T-helper 17 cell (primary cell): ENCODE measurements around the gene LTC4S. TPM values are rescaled to one million over a fixed set of nuclear protein-coding genes. Genes with fewer than 3 reads are reported as not detected.
A peak's percentile ranks its signal among the peaks of the same experiment; 100 is the strongest.
"Not testable (repeated sequence)": the region's sequence is repeated elsewhere in the genome, so short reads cannot be mapped to it uniquely, and the experiment has no call there.

Experiments used
- ATAC-seq: fragments of 150-1000 bp; cut with Tn5 transposase; 2 replicates; pipeline ENCODE4 v1.10.0; 2021; ENCODE audit warnings: mild to moderate bottlenecking, moderate library complexity
- DNase-seq, 3 donors: peaks; one replicate each; pipeline versions ENCODE4 v3.0.0 to v3.0.0-alpha.2; 2020 to 2021
- H3K9me3 ChIP-seq: one replicate; pipeline ENCODE4 v1.7.0; 2013; ENCODE audit warnings: low read length, mild to moderate bottlenecking; ENCODE audit not compliant: control insufficient read depth, poor library complexity, severe bottlenecking
- H3K27ac Mint-ChIP-seq: one replicate; pipeline ENCODE4 v1.8.0; 2022; ENCODE audit warnings: mild to moderate bottlenecking, moderate library complexity, mixed read lengths
- H3K27me3 Mint-ChIP-seq: one replicate; pipeline ENCODE4 v1.8.0; 2022; ENCODE audit warnings: mixed read lengths
- H3K36me3 Mint-ChIP-seq: one replicate; pipeline ENCODE4 v1.8.0; 2022; ENCODE audit warnings: low read depth, mixed read lengths
- H3K4me1 Mint-ChIP-seq: one replicate; pipeline ENCODE4 v1.8.0; 2022; ENCODE audit warnings: mild to moderate bottlenecking, mixed read lengths
- H3K4me3 Mint-ChIP-seq: one replicate; pipeline ENCODE4 v1.8.0; 2022; ENCODE audit warnings: mild to moderate bottlenecking, moderate library complexity, mixed read lengths
- total RNA-seq, 4 donors: library from RNA in 2 of 4; stranded (reverse) in 2 of 4; gene quantifications; one replicate each; pipeline ENCODE4 v1.2.3 and lab custom pipeline; 2022 to 2026

LTC4S gene
- total RNA-seq, 2 donors from 2014 or later, result 6.4 to 6.8 TPM

- Mint-ChIP-seq H3K36me3 (peaks cover 2% of the 10 kb centered on the region), H3K27ac (no peak overlapping the region), H3K4me3 (no peak overlapping the region), H3K4me1 (peaks cover 2% of the 10 kb centered on the region), H3K27me3 (no peaks in the 10 kb centered on the region)
- H3K9me3 ChIP-seq, result no peaks in the 10 kb centered on the region
- DNase-seq, result no peak
- no peak for ATAC-seq
Observed at GRCh38 chr5:179777456-179777855, 16.3 kb upstream of the LTC4S start.

DNA sequence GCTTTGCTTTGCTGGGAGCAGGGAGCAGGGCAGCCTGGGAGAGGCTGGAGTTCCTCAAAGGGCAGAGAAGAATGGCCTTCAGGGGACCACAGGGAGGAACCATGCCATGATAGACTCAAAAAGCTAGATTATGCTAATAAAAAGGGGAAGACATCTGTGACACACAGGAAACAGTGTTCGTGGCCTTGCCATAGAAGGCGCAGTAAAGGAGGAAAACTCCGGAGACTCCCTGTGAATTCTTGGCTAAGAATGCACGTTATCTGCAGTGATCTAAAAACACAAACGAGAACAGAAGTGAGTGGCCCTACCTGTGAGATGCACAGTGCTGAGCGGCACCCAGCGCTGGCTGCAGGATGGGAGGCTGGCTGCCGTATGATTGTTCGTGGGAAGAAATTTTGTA is 15.9 kb upstream of the LTC4S start:
- Mint-ChIP-seq H3K4me1 (peaks cover 2% of the 10 kb centered on the region), H3K27ac (no peak overlapping the region), H3K4me3 (no peak overlapping the region), H3K27me3 (no peaks in the 10 kb centered on the region), H3K36me3 (peaks cover 2% of the 10 kb centered on the region)
- ATAC-seq (no peak), DNase-seq (no peak)
- no peaks in the 10 kb centered on the region for H3K9me3 ChIP-seq

DNA sequence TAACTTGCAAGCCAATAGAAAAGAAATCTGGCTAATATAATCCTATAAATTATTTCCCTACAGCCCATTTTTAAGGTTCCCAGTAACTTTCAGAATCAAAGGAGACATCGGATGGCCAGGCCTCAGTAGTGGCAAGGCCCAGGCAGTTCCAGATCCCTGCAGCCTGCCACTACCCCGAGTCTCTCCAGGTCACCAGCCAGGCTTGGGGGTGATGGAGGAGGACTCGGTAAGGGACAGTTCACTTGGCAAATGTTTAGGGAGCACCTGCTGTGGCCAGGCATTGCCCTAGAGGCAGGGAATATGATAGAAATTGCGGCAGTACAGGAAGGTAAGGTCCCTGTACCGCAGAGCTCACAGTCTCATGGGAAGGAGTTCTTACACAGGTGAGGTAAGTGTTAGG is 15.2 kb upstream of the LTC4S start:
- Mint-ChIP-seq H3K36me3 (peaks cover 2% of the 10 kb centered on the region), H3K4me1 (peaks cover 2% of the 10 kb centered on the region), H3K27ac (no peak overlapping the region), H3K4me3 (no peak overlapping the region), H3K27me3 (no peaks in the 10 kb centered on the region)
- no peak for DNase-seq
- ATAC-seq, result no peak
- no peaks in the 10 kb centered on the region for H3K9me3 ChIP-seq

DNA sequence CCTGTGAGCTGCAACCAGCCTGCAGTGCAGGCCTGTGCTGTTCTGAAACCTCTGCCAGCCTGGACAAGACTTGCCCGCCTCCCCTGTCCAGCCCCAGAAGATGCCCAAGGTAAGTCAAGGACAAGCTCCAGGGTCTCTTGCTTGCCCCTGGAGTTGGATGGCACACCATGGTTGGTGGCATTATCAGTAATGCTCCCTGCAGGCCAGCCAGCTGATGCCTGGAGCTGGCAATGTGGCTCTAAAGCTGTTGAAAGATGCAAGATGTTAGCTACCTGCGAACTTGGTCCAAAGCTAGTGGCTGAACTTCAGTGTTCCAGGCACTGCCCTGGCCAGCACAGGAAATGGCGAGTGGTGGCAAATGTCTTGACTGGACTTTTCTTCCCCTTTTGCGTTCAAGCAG is 14.0 kb upstream of the LTC4S start:
- Mint-ChIP-seq H3K27me3 (no peaks in the 10 kb centered on the region), H3K4me1 (no peaks in the 10 kb centered on the region), H3K36me3 (peaks cover 2% of the 10 kb centered on the region), H3K4me3 (no peak overlapping the region), H3K27ac (no peak overlapping the region)
- no peaks in the 10 kb centered on the region for H3K9me3 ChIP-seq
- DNase-seq, result no peak
- ATAC-seq, result no peak

DNA sequence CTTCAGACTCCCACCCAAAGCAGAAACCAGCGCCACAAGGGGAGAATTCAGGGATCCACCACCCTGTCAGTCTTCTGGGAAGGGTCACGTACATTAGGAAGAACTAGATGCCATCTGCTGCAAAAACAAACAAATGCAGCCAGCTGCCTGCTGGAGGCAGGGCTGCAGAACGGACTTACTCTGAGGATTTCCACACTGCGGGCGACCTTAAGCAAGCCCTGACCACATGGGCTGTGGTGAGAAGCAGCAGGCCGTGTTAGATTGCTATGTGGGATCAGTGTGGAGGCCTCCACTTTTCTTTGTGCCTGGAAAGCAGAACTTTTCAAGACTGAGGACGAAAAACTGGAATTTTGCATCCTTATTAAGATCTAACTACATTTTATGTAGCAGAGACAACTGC is 13.4 kb upstream of the LTC4S start:
- H3K4me1 Mint-ChIP-seq, result no peaks in the 10 kb centered on the region
- DNase-seq, result no peak
- H3K27ac Mint-ChIP-seq, result no peak overlapping the region
- ATAC-seq, result no peak
- H3K9me3 ChIP-seq, result no peaks in the 10 kb centered on the region
- no peak overlapping the region for H3K4me3 Mint-ChIP-seq
- peaks cover 2% of the 10 kb centered on the region for H3K36me3 Mint-ChIP-seq
- no peaks in the 10 kb centered on the region for H3K27me3 Mint-ChIP-seq

- Mint-ChIP-seq H3K4me3 (no peak overlapping the region), H3K27ac (no peak overlapping the region), H3K36me3 (peaks cover 2% of the 10 kb centered on the region), H3K27me3 (no peaks in the 10 kb centered on the region), H3K4me1 (no peaks in the 10 kb centered on the region)
- H3K9me3 ChIP-seq, result no peaks in the 10 kb centered on the region
- ATAC-seq (no peak), DNase-seq (no peak)
Observed at GRCh38 chr5:179781846-179782245, 11.9 kb upstream of the LTC4S start.

DNA sequence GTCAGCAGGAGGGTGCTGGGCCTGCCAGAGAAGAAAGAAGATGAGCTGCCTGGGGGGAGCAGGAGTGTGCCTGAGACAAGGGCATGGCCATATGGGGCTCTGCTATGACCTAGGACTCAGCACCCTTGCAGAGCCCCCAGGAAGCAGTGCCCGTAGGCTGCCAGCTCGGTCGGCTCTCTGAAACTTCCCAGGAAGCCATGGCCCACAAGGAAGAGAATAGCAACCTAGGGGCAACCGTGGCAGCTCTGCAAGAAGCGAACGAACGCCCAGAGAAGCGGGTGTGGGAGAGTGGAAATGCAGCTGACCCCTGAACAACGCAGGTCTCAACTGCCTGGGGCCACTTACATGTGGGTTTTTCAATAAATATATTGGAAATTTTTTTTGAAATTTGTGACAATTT is 10.7 kb upstream of the LTC4S start:
- H3K27me3 Mint-ChIP-seq, result no peaks in the 10 kb centered on the region
- no peaks in the 10 kb centered on the region for H3K9me3 ChIP-seq
- H3K4me1 Mint-ChIP-seq, result no peaks in the 10 kb centered on the region
- ATAC-seq (no peak), DNase-seq (no peak)
- no peak overlapping the region for H3K4me3 Mint-ChIP-seq
- no peak overlapping the region for H3K27ac Mint-ChIP-seq
- peaks cover 2% of the 10 kb centered on the region for H3K36me3 Mint-ChIP-seq

DNA sequence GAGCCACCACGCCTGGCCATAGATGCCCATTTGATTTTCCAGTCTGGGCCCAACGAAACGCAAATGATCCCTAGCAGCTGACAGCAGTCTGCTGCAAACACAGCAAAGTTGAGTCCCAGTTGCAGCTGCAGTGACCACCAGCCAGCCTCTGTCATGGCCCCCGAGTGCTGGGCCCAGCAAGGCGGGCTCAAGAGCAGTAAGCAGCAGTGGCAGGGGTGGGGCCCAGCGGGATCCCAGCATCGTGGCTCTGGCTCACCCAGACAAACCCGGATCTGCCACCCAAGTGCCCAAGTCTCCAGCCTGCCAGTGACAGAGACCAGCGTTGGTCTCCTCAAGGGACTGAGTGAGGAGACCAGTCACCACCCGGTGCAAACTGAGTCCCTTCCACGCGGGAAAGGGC is 6.9 kb upstream of the LTC4S start:
- DNase-seq (no peak), ATAC-seq (no peak)
- Mint-ChIP-seq H3K27me3 (no peaks in the 10 kb centered on the region), H3K4me1 (no peaks in the 10 kb centered on the region), H3K27ac (peak overlapping the region; percentile 45), H3K4me3 (no peak overlapping the region), H3K36me3 (no peaks in the 10 kb centered on the region)
- H3K9me3 ChIP-seq, result no peaks in the 10 kb centered on the region

GRCh38 chr5:179788193-179788854 is 5.5 kb upstream of the LTC4S start:
- ATAC-seq (no peak), DNase-seq (no peak)
- no peak overlapping the region for H3K4me3 Mint-ChIP-seq
- no peak overlapping the region for H3K27ac Mint-ChIP-seq
- peaks cover 3% of the 10 kb centered on the region for H3K4me1 Mint-ChIP-seq
- H3K9me3 ChIP-seq, result no peaks in the 10 kb centered on the region
- H3K27me3 Mint-ChIP-seq, result no peaks in the 10 kb centered on the region
- no peaks in the 10 kb centered on the region for H3K36me3 Mint-ChIP-seq

- H3K4me1 Mint-ChIP-seq, result peaks cover 11% of the 10 kb centered on the region
- H3K9me3 ChIP-seq, H3K27me3 Mint-ChIP-seq, H3K4me3 Mint-ChIP-seq, H3K36me3 Mint-ChIP-seq, ATAC-seq, H3K27ac Mint-ChIP-seq, DNase-seq: not testable (repeated sequence)
Observed at GRCh38 chr5:179789278-179789677, 4.5 kb upstream of the LTC4S start.

GRCh38 chr5:179791881-179792611 is 1.7 kb upstream of the LTC4S start:
- DNase-seq, result no peak
- H3K27me3 Mint-ChIP-seq, result no peaks in the 10 kb centered on the region
- no peaks in the 10 kb centered on the region for H3K36me3 Mint-ChIP-seq
- ATAC-seq, result no peak
- H3K4me1 Mint-ChIP-seq, result peaks cover 16% of the 10 kb centered on the region
- no peaks in the 10 kb centered on the region for H3K9me3 ChIP-seq
- peak overlapping the region; percentile 19 for H3K4me3 Mint-ChIP-seq
- H3K27ac Mint-ChIP-seq, result peak overlapping the region; percentile 78

- DNase-seq (no peak), ATAC-seq (no peak)
- H3K4me1 Mint-ChIP-seq, result peaks cover 17% of the 10 kb centered on the region
- H3K27ac Mint-ChIP-seq, result peak overlapping the region; percentile 87
- no peaks in the 10 kb centered on the region for H3K36me3 Mint-ChIP-seq
- H3K27me3 Mint-ChIP-seq, result no peaks in the 10 kb centered on the region
- peak overlapping the region; percentile 83 for H3K4me3 Mint-ChIP-seq
- no peaks in the 10 kb centered on the region for H3K9me3 ChIP-seq
Observed at GRCh38 chr5:179792612-179793467, 946 bp upstream of the LTC4S start.

GRCh38 chr5:179794171-179794570 is 385 bp downstream of the LTC4S start:
- H3K27ac Mint-ChIP-seq, result peak overlapping the region; percentile 87

More at GRCh38 chr5:179794171-179794570, 385 bp downstream of the LTC4S start:
- Mint-ChIP-seq H3K4me3 (peak overlapping the region; percentile 83), H3K27me3 (no peaks in the 10 kb centered on the region), H3K36me3 (no peaks in the 10 kb centered on the region), H3K4me1 (peaks cover 17% of the 10 kb centered on the region)
- no peaks in the 10 kb centered on the region for H3K9me3 ChIP-seq
- ATAC-seq, result no peak
- DNase-seq, result no peak
